ENCODE results near the gene HLA-DMA.

Gene HLA-DMA

DNA sequence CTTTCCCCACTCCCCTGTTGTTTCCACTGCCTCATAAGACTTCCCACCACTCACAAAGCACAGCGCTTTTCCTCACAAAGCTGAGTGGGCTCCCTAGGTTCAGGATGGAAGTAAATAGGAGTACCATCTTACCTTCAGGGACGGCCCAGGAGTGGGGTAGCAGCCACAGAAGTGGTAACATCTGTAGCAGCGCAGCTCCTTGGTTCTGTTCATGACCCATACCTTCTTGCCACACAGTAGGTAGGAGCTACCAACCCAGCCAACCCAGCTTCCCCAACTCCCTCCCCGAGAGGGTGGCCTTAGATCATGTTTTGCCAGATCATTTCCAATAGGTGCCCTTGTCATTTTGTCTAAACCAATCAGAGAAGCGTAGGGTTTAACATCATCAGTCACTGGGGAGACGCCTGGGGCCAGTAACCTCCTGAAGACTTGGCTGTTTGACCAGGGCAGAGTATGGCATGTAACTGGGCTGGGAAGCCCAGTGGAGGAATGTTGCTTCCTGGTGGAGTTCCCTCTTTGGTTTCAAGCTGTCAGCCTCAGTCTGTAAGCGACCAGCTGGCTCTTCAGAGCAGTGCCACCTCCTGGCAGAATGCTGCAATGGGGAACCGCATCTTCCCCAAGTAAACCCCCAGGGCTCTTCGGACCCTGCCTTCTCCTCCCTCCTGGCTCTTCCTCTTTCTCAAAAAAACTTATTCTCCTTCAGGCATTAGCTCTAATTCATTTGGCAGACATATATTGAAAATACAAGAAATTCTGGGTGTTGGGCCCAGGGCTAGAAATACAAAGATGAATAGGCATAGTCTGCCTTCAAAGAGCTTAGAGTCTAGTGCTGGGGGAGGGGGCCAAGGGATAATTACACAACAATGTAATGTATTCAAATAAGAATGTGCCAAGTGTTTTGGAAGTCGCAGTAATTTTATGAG lies at the start of gene HLA-DMA:
Gene HLA-DMA, minus strand, starts transcription at position 281 of the 923 bp plus-strand sequence. Its CDS starts 61 bp downstream, at position 220.
- no peak for DNase-seq (ENCODE audit: low read depth)

DNA sequence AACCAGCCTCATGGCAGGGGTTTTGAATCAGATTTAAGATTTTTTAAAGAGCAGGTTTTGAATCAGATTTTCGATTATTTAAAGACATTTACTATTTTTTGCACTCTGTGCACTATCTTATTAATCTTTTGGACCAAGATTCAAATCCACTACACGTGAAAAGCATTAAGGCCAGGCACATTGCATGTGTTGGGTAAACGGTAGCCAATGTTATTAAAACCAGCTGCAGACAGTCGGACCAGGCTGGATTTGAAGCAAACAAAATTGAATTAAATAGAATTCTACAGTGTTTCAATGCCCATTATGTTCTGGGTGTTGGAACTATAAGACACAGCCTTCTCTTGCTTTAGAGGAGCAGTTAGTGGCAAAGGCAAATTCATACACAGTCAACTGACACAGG lies 48.8 kb upstream of the HLA-DMA start:
- no peak for DNase-seq (ENCODE audit: low read depth)

- no peak for DNase-seq (ENCODE audit: low read depth)
These were observed 47.2 kb upstream of the HLA-DMA start for GRCh38 chr6:33000055-33000454.

GRCh38 chr6:32995448-32995847 lies 42.6 kb upstream of the HLA-DMA start:
- DNase-seq (ENCODE audit: low read depth) = no peak

DNA sequence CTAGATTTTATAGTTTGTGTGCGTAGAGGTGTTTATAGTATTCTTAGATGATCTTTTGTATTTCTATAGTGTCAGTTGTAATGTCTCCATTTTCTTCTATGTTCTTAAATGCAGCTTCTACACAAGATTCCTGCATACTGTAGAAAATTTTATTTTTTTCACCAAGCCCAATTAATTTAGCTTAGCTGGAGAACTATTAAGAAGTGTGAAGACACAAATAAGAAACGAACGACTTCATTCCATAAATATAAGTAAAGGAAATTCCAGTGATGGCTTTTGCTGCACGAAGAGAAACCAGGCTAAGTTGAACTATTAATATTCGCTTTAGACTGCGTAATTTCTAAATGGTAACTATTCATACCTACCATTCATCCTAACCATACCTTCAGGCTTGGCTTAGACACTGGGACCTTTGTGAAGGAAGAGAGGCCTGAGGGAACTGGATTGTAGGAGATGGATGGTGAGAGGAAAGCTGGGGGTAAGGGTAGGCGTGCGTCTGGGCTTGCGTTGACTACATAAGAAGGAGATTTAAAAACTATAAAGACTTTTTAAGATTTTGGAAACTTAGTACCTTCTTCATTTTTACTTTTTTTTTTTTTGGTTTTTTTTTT lies 40.6 kb upstream of the HLA-DMA start:
- DNase-seq (ENCODE audit: low read depth) = no peak

DNA sequence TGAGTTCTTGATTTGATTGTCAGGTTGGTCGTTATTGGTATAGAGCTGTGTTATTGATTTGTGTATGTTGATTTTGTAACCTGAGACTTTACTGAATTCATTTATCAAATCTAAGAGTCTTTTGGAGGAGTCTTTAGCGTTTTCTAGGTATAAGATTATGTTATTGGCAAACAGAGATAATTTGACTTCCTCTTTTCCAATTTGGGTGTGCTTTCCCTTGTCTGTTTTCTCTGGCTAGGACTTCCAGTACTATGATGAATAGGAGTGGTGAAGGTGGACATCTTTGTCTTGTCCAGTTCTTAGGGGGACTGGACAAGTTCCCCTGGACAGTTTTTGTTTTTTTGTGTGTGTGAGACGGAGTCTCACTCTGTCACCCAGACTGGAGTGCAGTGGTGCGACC lies 39.1 kb upstream of the HLA-DMA start:
- DNase-seq (ENCODE audit: low read depth) = no peak

- no peak for DNase-seq (ENCODE audit: low read depth)
These were observed 36.5 kb upstream of the HLA-DMA start for GRCh38 chr6:32989368-32989767.

GRCh38 chr6:32984622-32985389 lies 31.9 kb upstream of the HLA-DMA start:
- DNase-seq (ENCODE audit: low read depth) = no peak

DNA sequence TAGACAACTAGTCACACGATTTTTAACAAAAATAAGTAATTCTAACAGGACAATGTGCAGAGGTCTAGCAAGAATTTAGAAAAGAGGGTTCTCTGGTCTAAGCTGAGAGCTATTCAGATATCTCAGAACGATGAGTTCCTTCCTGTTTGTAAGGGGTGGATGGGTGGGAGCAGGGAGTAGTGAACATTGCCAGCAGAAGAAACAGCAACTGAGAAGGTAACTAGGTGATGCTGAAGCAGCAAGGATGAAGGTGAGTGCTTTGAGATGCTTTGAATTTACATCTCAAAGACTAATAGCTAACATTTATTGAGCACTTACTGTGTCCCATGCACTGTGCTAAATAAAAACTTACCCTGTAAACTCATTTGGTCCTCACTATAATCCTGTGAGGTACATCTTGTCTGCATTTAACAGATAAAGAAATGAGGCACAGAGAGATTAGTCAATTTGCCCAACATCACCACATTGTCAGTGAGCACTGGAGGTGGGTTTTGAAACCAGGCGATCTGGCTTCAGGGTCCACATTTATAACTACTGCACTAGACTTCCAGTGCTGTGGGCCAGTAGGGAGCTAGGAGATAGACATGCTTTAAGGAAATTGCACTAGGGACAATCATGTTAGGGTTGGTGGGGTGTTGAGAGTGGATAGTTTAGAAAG lies 31.2 kb upstream of the HLA-DMA start:
- DNase-seq (ENCODE audit: low read depth) = no peak

- no peak for DNase-seq (ENCODE audit: low read depth)
These were observed 30.6 kb upstream of the HLA-DMA start for GRCh38 chr6:32983493-32983848.

DNA sequence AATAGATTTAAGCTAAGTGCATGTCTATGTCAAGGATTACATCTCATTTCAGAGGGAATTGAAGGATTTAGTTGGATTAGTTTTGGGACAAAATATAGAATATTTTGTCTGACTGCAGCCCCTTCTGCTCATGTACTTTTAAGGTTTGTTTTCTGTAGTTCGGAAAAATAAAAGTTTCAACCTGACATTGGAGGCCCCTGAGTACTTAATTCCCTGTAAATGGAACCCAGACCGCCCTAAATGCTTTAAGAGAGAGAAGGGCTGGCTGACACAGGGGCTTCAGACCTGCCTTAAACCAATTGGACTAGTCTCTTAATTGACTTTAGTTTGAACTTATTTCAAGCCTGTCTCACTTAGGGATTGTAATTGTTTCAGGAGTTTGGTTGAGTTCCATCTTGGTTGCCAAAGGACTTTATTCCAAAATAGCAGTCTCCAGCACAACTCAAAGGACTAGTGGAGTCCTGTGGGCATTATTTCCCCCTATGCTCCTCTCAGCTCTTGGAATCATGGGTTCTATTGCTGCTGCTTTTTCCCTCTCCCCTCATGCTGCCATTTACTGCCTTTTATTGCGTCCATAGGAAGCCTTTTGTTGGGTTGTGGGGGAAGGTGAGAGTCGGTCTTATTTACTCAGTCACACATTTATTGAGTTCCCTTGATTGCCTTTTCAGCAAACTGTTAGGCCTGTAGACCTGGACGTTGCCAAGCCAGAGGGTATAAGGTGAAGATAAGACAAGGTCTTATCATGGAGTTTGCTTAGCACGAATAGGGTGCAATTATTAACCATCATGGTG lies 30.0 kb upstream of the HLA-DMA start:
- DNase-seq (ENCODE audit: low read depth) = no peak

DNA sequence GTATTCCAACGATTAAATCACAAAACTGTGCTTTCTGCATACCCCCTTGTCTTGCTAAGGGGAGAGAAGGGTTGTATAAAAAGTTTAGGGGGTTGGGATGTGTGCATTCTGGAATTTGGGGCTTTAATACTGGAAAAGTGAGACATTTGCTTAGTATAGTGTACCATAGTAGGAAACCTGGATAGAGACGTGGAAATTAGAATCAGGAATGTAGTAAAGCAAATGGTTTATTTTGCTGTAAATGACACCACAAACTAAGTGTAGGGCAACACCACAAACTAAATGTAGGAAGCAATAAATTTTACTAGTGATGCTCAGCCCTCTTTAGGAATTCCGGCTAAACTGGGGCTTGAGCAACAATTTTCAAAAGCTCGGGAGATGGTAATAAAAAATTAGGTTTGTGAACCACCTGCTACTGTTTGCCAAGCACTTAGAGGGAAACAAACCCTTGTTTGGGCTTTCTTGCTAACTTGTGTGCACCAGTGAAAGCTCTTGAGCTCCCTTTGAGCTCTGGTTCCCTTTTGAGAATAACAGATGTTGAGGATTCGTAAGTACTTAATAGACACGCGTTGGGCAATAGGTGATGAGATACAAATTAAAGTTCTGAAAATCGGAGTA lies 29.3 kb upstream of the HLA-DMA start:
- DNase-seq (ENCODE audit: low read depth) = no peak

DNA sequence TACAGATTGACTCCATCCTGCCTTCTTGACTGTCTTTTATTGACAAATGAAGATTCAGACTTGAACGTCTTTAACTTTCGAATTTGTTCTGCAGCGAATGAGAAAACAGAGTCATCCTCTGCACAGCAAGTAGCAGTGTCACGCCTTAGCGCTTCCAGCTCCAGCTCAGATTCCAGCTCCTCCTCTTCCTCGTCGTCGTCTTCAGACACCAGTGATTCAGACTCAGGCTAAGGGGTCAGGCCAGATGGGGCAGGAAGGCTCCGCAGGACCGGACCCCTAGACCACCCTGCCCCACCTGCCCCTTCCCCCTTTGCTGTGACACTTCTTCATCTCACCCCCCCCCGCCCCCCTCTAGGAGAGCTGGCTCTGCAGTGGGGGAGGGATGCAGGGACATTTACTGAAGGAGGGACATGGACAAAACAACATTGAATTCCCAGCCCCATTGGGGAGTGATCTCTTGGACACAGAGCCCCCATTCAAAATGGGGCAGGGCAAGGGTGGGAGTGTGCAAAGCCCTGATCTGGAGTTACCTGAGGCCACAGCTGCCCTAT lies 27.7 kb upstream of the HLA-DMA start:
- DNase-seq (ENCODE audit: low read depth) = no peak

- no peak for DNase-seq (ENCODE audit: low read depth)
These were observed 27.0 kb upstream of the HLA-DMA start for GRCh38 chr6:32979720-32980487.

DNA sequence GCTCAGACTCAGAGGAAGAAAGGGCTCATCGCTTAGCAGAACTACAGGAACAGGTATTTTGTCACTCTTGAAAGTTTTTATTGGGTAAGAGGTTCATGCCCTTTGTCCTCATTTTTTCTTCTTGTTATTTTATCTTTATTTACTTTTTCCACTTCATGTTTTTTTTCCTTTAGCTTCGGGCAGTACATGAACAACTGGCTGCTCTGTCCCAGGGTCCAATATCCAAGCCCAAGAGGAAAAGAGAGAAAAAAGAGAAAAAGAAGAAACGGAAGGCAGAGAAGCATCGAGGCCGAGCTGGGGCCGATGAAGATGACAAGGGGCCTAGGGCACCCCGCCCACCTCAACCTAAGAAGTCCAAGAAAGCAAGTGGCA lies 25.0 kb upstream of the HLA-DMA start:
- DNase-seq (ENCODE audit: low read depth) = no peak

DNA sequence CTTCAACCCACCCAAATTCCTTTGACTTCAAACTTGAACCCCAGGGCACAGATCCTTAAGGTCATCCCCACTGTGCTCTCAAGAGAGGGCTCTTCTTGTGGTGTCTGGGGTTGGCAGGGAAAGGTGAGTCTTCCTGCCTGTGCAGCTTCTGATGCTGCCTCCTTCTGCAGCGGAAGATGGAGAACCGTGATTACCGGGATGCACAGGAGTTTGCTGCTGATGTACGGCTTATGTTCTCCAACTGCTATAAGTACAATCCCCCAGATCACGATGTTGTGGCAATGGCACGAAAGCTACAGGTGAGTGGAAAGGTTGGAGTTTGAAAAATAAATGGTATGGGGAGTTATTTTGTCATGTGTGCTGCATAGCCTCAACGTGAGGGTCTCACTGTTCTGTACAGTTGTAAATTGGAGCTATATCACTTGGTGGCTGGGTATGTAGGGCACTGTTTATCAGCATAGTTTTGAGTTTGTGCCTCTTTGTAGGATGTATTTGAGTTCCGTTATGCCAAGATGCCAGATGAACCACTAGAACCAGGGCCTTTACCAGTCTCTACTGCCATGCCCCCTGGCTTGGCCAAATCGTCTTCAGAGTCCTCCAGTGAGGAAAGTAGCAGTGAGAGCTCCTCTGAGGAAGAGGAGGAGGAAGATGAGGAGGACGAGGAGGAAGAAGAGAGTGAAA lies 24.5 kb upstream of the HLA-DMA start:
- no peak for DNase-seq (ENCODE audit: low read depth)

DNA sequence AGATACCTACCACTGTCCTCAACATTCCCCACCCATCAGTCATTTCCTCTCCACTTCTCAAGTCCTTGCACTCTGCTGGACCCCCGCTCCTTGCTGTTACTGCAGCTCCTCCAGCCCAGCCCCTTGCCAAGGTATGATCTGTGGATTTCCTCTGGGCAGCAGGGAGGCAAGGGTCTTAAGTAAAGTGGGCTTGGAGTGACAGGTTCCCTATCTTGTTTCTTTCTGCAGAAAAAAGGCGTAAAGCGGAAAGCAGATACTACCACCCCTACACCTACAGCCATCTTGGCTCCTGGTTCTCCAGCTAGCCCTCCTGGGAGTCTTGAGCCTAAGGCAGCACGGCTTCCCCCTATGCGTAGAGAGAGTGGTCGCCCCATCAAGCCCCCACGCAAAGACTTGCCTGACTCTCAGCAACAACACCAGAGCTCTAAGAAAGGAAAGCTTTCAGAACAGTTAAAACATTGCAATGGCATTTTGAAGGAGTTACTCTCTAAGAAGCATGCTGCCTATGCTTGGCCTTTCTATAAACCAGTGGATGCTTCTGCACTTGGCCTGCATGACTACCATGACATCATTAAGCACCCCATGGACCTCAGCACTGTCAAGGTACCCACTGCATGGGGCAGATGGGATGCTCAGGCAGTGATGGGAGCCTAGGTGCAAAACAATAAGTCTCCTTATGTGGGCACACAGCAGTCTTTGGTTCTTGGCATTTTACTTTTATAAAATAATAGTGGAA lies 23.6 kb upstream of the HLA-DMA start:
- no peak for DNase-seq (ENCODE audit: low read depth)

GRCh38 chr6:32975886-32976285 lies 23.0 kb upstream of the HLA-DMA start:
- DNase-seq (ENCODE audit: low read depth) = no peak
